SK-N-SH treated with all-trans-retinoic acid at 6 μM for 48 hours (cell line): Measurements from ENCODE around the gene EPB41L2.

ENCODE experiments used
- ATAC-seq: fragments of 200-7000 bp; cut with Tn5 transposase; 3 replicates; pipeline ENCODE4 v1.9.1; 2020; ENCODE audit warnings: mild to moderate bottlenecking, moderate library complexity
- ARNTL ChIP-seq: fragments of 450-650 bp; formaldehyde crosslinking; IDR thresholded peaks from 2 replicates; pipeline ENCODE4 v1.5.0; 2020; ENCODE audit warnings: low read depth, mild to moderate bottlenecking, moderate library complexity, borderline replicate concordance
- BACH2 ChIP-seq: fragments of 250-450 bp; sonication (Bioruptor Pico); IDR thresholded peaks from 2 replicates; pipeline ENCODE4 v1.9.0; 2021; ENCODE audit warnings: mild to moderate bottlenecking, borderline replicate concordance
- CSDC2 ChIP-seq: fragments of 250-450 bp; sonication (Bioruptor Pico); IDR thresholded peaks from 2 replicates; pipeline ENCODE4 v1.5.0; 2020; ENCODE audit warnings: mild to moderate bottlenecking, moderate library complexity
- ESRRG ChIP-seq: fragments of 250-450 bp; sonication (Bioruptor Pico); IDR thresholded peaks from 2 replicates; pipeline ENCODE4 v1.6.1; 2021; ENCODE audit warnings: mild to moderate bottlenecking
- GLIS3 ChIP-seq: fragments of 250-450 bp; sonication (Bioruptor Pico); IDR thresholded peaks from 2 replicates; pipeline ENCODE4 v1.5.0; 2020; ENCODE audit warnings: mild to moderate bottlenecking, moderate library complexity
- PPARA ChIP-seq: fragments of 250-450 bp; sonication (Bioruptor Pico); IDR thresholded peaks from 2 replicates; pipeline ENCODE4 v1.5.0; 2020; ENCODE audit warnings: mild to moderate bottlenecking, borderline replicate concordance
- SNAI2 ChIP-seq: fragments of 250-450 bp; sonication (Bioruptor Pico); IDR thresholded peaks from 2 replicates; pipeline ENCODE4 v1.5.0; 2020; ENCODE audit warnings: mild to moderate bottlenecking, moderate library complexity
- TCF4 ChIP-seq: fragments of 250-450 bp; sonication (Bioruptor Pico); IDR thresholded peaks from 2 replicates; pipeline ENCODE4 v1.8.0; 2021; ENCODE audit warnings: mild to moderate bottlenecking, moderate library complexity, borderline replicate concordance
- ZC3H10 ChIP-seq: fragments of 250-450 bp; sonication (Bioruptor Pico); IDR thresholded peaks from 2 replicates; pipeline ENCODE4 v1.5.1; 2021; ENCODE audit warnings: mild to moderate bottlenecking, moderate library complexity
- ZFP3 ChIP-seq: fragments of 250-450 bp; sonication (Bioruptor Pico); IDR thresholded peaks from 2 replicates; pipeline ENCODE4 v1.5.0; 2020; ENCODE audit warnings: mild to moderate bottlenecking, moderate library complexity
- ZFP30 ChIP-seq: fragments of 450-650 bp; formaldehyde crosslinking; IDR thresholded peaks from 2 replicates; pipeline ENCODE4 v1.5.0; 2022; ENCODE audit warnings: mild to moderate bottlenecking, moderate library complexity
- ZNF565 ChIP-seq: fragments of 450-650 bp; formaldehyde crosslinking; conservative IDR thresholded peaks from 2 replicates; pipeline ENCODE4 v1.5.0; 2020; ENCODE audit warnings: low read depth, mild to moderate bottlenecking, moderate library complexity
- ZNF70 ChIP-seq: fragments of 450-650 bp; formaldehyde crosslinking; IDR thresholded peaks from 2 replicates; pipeline ENCODE4 v1.5.0; 2020; ENCODE audit warnings: mild to moderate bottlenecking, moderate library complexity
- ZNF8 ChIP-seq: fragments of 450-650 bp; formaldehyde crosslinking; IDR thresholded peaks from 2 replicates; pipeline ENCODE4 v1.5.0; 2020; ENCODE audit warnings: mild to moderate bottlenecking, moderate library complexity
- TF ChIP-seq, protein P1 (sequence below): fragments of 250-450 bp; sonication (Bioruptor Pico); IDR thresholded peaks from 2 replicates; pipeline ENCODE4 v1.5.0; 2020; ENCODE audit warnings: mild to moderate bottlenecking, moderate library complexity
- TF ChIP-seq, protein P2 (sequence below): fragments of 250-450 bp; sonication (Bioruptor Pico); IDR thresholded peaks from 2 replicates; pipeline ENCODE4 v1.8.0; 2021; ENCODE audit warnings: low read depth, mild to moderate bottlenecking, moderate library complexity, borderline replicate concordance
- TF ChIP-seq, protein P3 (sequence below): fragments of 250-450 bp; sonication (Bioruptor Pico); IDR thresholded peaks from 2 replicates; pipeline ENCODE4 v1.8.0; 2020; ENCODE audit warnings: mild to moderate bottlenecking, moderate library complexity, borderline replicate concordance
- TF ChIP-seq, protein P4 (sequence below): fragments of 250-450 bp; sonication (Bioruptor Pico); IDR thresholded peaks from 2 replicates; pipeline ENCODE4 v1.5.1; 2021; ENCODE audit warnings: mild to moderate bottlenecking, moderate library complexity

EPB41L2 gene

DNA sequence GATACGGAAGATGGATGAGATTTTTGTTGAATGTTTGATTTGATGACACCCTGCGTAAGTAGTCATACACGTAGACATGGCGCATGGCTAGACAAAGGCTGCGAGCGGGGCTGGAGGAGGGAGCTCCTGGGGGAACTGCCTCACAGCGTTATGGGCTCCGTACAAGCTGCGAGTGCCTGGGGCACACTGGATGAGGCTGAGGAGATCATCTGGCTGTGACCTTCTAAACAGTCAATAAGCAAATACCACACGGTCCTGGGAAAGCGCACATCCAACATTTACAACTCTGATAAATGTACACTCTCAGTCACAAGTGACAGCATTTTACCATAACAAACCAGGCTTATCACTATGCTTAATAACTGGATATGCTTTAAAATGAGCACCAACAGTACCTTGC lies 198.7 kb downstream of the EPB41L2 start:
- no peak for ATAC-seq
- TF ChIP-seq TCF4 (no peak), BACH2 (CRISPR knock-in tag) (no peak), ARNTL (no peak), CSDC2 (no peak)

DNA sequence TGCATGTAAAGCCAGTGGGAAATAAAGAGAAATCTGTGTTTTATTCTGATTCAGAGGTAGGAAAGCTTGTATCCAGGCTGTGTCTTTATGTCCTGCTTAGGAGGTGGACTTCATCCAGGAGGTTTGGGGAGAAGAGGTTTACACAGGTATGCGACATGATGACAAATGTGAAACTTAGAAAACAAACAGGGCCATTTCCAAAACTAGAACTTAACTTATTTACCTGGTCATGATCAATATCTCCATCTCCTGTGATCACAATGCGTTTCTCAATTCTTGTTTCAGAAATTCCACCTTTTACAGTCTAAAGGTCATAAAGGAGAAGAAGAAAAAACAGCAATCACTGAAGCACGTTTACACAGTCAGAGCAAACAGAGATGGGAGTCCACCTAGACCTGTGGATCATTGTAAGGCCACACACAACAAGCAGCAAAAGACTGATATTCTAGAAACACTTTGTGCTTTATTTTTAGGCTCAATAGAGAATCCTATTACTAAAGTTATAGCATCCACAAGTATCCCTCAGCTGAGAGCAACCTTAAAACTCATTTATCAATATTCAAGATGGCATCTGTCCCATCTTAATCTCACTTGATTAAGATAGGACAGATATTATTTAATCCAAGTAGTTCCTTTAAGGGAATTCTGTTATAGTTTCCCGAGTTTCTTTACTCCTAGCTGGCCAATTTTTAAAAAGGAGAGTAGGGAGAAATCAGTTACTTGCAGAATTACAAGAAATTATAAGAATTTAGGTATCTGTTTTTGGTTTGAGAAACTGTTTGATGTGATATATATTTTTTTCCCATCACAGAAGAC lies 199.4 kb downstream of the EPB41L2 start:
- TF ChIP-seq, protein P1, sequence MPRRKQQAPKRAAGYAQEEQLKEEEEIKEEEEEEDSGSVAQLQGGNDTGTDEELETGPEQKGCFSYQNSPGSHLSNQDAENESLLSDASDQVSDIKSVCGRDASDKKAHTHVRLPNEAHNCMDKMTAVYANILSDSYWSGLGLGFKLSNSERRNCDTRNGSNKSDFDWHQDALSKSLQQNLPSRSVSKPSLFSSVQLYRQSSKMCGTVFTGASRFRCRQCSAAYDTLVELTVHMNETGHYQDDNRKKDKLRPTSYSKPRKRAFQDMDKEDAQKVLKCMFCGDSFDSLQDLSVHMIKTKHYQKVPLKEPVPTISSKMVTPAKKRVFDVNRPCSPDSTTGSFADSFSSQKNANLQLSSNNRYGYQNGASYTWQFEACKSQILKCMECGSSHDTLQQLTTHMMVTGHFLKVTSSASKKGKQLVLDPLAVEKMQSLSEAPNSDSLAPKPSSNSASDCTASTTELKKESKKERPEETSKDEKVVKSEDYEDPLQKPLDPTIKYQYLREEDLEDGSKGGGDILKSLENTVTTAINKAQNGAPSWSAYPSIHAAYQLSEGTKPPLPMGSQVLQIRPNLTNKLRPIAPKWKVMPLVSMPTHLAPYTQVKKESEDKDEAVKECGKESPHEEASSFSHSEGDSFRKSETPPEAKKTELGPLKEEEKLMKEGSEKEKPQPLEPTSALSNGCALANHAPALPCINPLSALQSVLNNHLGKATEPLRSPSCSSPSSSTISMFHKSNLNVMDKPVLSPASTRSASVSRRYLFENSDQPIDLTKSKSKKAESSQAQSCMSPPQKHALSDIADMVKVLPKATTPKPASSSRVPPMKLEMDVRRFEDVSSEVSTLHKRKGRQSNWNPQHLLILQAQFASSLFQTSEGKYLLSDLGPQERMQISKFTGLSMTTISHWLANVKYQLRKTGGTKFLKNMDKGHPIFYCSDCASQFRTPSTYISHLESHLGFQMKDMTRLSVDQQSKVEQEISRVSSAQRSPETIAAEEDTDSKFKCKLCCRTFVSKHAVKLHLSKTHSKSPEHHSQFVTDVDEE (CRISPR knock-in tag): no peak
- TF ChIP-seq, protein P2, sequence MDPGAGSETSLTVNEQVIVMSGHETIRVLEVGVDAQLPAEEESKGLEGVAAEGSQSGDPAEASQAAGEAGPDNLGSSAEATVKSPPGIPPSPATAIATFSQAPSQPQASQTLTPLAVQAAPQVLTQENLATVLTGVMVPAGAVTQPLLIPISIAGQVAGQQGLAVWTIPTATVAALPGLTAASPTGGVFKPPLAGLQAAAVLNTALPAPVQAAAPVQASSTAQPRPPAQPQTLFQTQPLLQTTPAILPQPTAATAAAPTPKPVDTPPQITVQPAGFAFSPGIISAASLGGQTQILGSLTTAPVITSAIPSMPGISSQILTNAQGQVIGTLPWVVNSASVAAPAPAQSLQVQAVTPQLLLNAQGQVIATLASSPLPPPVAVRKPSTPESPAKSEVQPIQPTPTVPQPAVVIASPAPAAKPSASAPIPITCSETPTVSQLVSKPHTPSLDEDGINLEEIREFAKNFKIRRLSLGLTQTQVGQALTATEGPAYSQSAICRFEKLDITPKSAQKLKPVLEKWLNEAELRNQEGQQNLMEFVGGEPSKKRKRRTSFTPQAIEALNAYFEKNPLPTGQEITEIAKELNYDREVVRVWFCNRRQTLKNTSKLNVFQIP (CRISPR knock-in tag): no peak
- no peak for TF ChIP-seq GLIS3
- TF ChIP-seq CSDC2: no peak
- TF ChIP-seq PPARA (CRISPR knock-in tag): no peak
- TF ChIP-seq ARNTL: no peak
- TF ChIP-seq ZNF565 (CRISPR knock-in tag): no peak
- no peak for TF ChIP-seq ZNF8 (CRISPR knock-in tag)
- no peak for TF ChIP-seq ZC3H10 (CRISPR knock-in tag)
- ATAC-seq: no peak

DNA sequence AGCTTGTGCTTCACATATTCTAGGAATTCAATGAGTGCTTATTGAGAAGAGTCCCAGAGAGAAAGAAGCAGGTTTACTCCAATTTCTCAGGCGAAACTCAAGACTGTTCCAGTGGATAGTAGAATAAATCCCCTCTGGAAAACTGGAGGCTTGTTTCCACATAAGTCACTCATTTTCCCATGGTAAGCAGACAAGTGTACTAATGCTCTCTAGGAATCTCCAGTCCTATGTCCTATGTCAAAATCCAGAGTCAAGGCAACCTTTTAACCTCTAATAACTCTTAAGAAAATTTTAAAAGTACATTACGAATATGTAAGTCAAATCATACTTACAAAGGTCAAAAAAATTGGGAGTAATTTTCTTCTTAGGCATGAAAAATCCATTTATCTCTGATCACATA lies 200.7 kb downstream of the EPB41L2 start:
- TF ChIP-seq CSDC2 (no peak), ZFP3 (CRISPR knock-in tag) (no peak), PPARA (CRISPR knock-in tag) (no peak), ESRRG (CRISPR knock-in tag) (no peak), ZFP30 (CRISPR knock-in tag) (no peak), TCF4 (no peak), ZNF565 (CRISPR knock-in tag) (no peak)
- TF ChIP-seq, protein P3, sequence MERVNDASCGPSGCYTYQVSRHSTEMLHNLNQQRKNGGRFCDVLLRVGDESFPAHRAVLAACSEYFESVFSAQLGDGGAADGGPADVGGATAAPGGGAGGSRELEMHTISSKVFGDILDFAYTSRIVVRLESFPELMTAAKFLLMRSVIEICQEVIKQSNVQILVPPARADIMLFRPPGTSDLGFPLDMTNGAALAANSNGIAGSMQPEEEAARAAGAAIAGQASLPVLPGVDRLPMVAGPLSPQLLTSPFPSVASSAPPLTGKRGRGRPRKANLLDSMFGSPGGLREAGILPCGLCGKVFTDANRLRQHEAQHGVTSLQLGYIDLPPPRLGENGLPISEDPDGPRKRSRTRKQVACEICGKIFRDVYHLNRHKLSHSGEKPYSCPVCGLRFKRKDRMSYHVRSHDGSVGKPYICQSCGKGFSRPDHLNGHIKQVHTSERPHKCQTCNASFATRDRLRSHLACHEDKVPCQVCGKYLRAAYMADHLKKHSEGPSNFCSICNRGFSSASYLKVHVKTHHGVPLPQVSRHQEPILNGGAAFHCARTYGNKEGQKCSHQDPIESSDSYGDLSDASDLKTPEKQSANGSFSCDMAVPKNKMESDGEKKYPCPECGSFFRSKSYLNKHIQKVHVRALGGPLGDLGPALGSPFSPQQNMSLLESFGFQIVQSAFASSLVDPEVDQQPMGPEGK (CRISPR knock-in tag): no peak
- no peak for ATAC-seq

DNA sequence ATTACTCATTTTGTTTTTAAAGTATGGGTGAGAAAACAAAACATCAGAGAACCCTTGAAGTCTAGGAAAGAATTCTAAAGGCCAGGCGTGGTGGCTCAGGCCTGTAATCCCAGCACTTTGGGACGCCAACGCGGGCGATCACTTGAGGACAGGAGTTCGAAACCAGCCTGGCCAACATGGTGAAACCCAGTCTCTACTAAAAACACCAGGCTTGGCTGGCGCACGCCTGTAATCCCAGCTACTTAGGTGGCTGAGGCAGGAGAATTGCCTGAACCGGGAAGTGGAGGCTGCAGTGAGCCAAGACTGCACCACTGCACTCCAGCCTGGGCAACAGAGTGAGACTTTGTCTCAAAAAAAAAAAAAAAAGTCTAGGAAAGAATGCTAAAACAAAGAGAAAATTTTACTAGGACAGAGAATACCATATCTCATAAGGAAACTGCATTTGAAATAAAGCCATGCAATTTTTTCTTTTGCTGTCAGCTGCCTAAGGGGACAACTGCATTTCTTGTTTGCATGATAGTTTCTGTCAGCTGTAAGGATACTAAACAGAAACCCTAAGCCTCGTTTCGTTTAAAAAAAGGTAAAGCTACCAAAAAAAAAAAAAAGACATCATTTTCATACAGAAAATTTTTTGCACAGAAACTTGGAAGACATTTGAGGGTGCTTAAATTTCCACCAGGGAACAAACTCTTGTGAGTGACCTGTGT lies 203.7 kb downstream of the EPB41L2 start:
- no peak for ATAC-seq
- no peak for TF ChIP-seq ZNF8 (CRISPR knock-in tag)
- no peak for TF ChIP-seq TCF4
- TF ChIP-seq, protein P4, sequence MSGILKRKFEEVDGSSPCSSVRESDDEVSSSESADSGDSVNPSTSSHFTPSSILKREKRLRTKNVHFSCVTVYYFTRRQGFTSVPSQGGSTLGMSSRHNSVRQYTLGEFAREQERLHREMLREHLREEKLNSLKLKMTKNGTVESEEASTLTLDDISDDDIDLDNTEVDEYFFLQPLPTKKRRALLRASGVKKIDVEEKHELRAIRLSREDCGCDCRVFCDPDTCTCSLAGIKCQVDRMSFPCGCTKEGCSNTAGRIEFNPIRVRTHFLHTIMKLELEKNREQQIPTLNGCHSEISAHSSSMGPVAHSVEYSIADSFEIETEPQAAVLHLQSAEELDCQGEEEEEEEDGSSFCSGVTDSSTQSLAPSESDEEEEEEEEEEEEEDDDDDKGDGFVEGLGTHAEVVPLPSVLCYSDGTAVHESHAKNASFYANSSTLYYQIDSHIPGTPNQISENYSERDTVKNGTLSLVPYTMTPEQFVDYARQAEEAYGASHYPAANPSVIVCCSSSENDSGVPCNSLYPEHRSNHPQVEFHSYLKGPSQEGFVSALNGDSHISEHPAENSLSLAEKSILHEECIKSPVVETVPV (CRISPR knock-in tag): no peak
- no peak for TF ChIP-seq ZNF70 (CRISPR knock-in tag)
- TF ChIP-seq ZC3H10 (CRISPR knock-in tag): no peak
- no peak for TF ChIP-seq SNAI2 (CRISPR knock-in tag)
- no peak for TF ChIP-seq ZFP3 (CRISPR knock-in tag)
- TF ChIP-seq, protein P2 (CRISPR knock-in tag): no peak
